Right ventricle myocardium superior (tissue), 1 donor: Measurements from ENCODE around the gene ADCY9. TPM values are rescaled to one million over a fixed set of nuclear protein-coding genes. Genes with fewer than 3 reads are reported as not detected.
"Not testable (repeated sequence)": the region's sequence is repeated elsewhere in the genome, so short reads cannot be mapped to it uniquely, and the experiment has no call there.

Source experiments
- ATAC-seq: fragments of 200-7000 bp; cut with Tn5 transposase; one replicate; pipeline ENCODE4 v1.9.1; 2020; ENCODE audit warnings: mild to moderate bottlenecking; ENCODE audit not compliant: poor library complexity
- DNase-seq: peaks from one replicate; pipeline ENCODE4 v3.0.0-alpha.2; 2020
- intact Hi-C: fragments of 100-400 bp; cut with DNase I; formaldehyde crosslinking; loops from one replicate; pipeline ENCODE4 v1.11.2; 2022
- total RNA-seq: library from RNA; stranded (reverse); fragmentation: NEBNext Ultra II Directional; extraction: Animal tissue kit (Norgen Biotek cat#: 25700); gene quantifications from one replicate; pipeline ENCODE4 v1.2.1, GENCODE V29; 2021
- donor health status: DM: no; HTN: yes; CAD: no; lungs with severe emphysema.

The ADCY9 gene
- total RNA-seq, 1 donor from 2014 or later, result 44.8 TPM

GRCh38 chr16:4052801-4053293 lies 63.4 kb downstream of the ADCY9 start:
- DNase-seq (peak; percentile 70), ATAC-seq (peak; percentile 42)
- intact Hi-C loops, result no loop called here

- ATAC-seq (no peak), DNase-seq (no peak)
- intact Hi-C loops, result no loop called here
Measured at GRCh38 chr16:4052096-4052495, 64.1 kb downstream of the ADCY9 start.

- ATAC-seq, result no peak
- intact Hi-C loops, result no loop called here
- DNase-seq, result no peak
Measured at GRCh38 chr16:4051591-4051990, 64.7 kb downstream of the ADCY9 start.

- no peak for ATAC-seq
- intact Hi-C loops, result no loop called here
Measured at GRCh38 chr16:4049031-4049430, 67.2 kb downstream of the ADCY9 start.

GRCh38 chr16:4048481-4048880 lies 67.8 kb downstream of the ADCY9 start:
- intact Hi-C loops, result no loop called here
- ATAC-seq, result no peak
- DNase-seq, result no peak

More at GRCh38 chr16:4049031-4049430, 67.2 kb downstream of the ADCY9 start:
- no peak for DNase-seq

GRCh38 chr16:4046221-4046620 lies 70.0 kb downstream of the ADCY9 start:
- DNase-seq, result no peak
- intact Hi-C loops, result no loop called here

GRCh38 chr16:4045561-4045960 lies 70.7 kb downstream of the ADCY9 start:
- DNase-seq, ATAC-seq, intact Hi-C loops: not testable (repeated sequence)

More at GRCh38 chr16:4046221-4046620, 70.0 kb downstream of the ADCY9 start:
- no peak for ATAC-seq

GRCh38 chr16:4042581-4042980 lies 73.7 kb downstream of the ADCY9 start:
- DNase-seq (no peak), ATAC-seq (no peak)
- intact Hi-C loops, result no loop called here

- no peak for DNase-seq
- ATAC-seq, result no peak
- intact Hi-C loops, result loop anchor here (10.0 kb wide), 1 partner anchor 54 kb away; no protein-coding TSS in a partner anchor
Measured at GRCh38 chr16:4038448-4038847, 77.8 kb downstream of the ADCY9 start.

GRCh38 chr16:4036952-4037351 lies 79.3 kb downstream of the ADCY9 start:
- ATAC-seq, DNase-seq: not testable (repeated sequence)
- intact Hi-C loops, result loop anchor here (10.0 kb wide), 1 partner anchor 52 kb away; no protein-coding TSS in a partner anchor

- intact Hi-C loops, result loop anchor here (10.0 kb wide), 1 partner anchor 50 kb away; no protein-coding TSS in a partner anchor
- DNase-seq, result no peak
- ATAC-seq, result no peak
Measured at GRCh38 chr16:4034963-4035362, 81.3 kb downstream of the ADCY9 start.

- intact Hi-C loops, result loop anchor here (10.0 kb wide), 1 partner anchor 49 kb away; no protein-coding TSS in a partner anchor
- DNase-seq, result no peak
- no peak for ATAC-seq
Measured at GRCh38 chr16:4033951-4034350, 82.3 kb downstream of the ADCY9 start.

- intact Hi-C loops, result loop anchor here (10.0 kb wide), 1 partner anchor 48 kb away; no protein-coding TSS in a partner anchor
- ATAC-seq (peak; percentile 71), DNase-seq (peak; percentile 65)
Measured at GRCh38 chr16:4032768-4033167, 83.5 kb downstream of the ADCY9 start.

- intact Hi-C loops, result no loop called here
- DNase-seq (no peak), ATAC-seq (no peak)
Measured at GRCh38 chr16:4028144-4028543, 88.1 kb downstream of the ADCY9 start.

- no peak for DNase-seq
- intact Hi-C loops, result no loop called here
- ATAC-seq, result no peak
Measured at GRCh38 chr16:4026854-4027253, 89.4 kb downstream of the ADCY9 start.

- DNase-seq, result no peak
- ATAC-seq, result no peak
- intact Hi-C loops, result no loop called here
Measured at GRCh38 chr16:4025428-4025827, 90.8 kb downstream of the ADCY9 start.

- no peak for ATAC-seq
- no peak for DNase-seq
- intact Hi-C loops, result no loop called here
Measured at GRCh38 chr16:4021916-4022315, 94.3 kb downstream of the ADCY9 start.

- intact Hi-C loops, result no loop called here
- DNase-seq (no peak), ATAC-seq (no peak)
Measured at GRCh38 chr16:4021070-4021779, 95.0 kb downstream of the ADCY9 start.

GRCh38 chr16:4019371-4019791 lies 96.9 kb downstream of the ADCY9 start:
- peak; percentile 66 for ATAC-seq
- no peak for DNase-seq
- intact Hi-C loops, result no loop called here

- ATAC-seq (no peak), DNase-seq (no peak)
- intact Hi-C loops, result no loop called here
Measured at GRCh38 chr16:4018391-4018790, 97.9 kb downstream of the ADCY9 start.
